GM18499 (cell line): ENCODE results near the gene MRPL43.

ENCODE experiments used
- ATAC-seq: cut with Tn5 transposase; IDR thresholded peaks from one replicate; pipeline ENCODE4 v1.9.1; 2021; ENCODE audit warnings: moderate number of reproducible peaks; ENCODE audit not compliant: insufficient read depth, unreplicated experiment

MRPL43 gene

DNA sequence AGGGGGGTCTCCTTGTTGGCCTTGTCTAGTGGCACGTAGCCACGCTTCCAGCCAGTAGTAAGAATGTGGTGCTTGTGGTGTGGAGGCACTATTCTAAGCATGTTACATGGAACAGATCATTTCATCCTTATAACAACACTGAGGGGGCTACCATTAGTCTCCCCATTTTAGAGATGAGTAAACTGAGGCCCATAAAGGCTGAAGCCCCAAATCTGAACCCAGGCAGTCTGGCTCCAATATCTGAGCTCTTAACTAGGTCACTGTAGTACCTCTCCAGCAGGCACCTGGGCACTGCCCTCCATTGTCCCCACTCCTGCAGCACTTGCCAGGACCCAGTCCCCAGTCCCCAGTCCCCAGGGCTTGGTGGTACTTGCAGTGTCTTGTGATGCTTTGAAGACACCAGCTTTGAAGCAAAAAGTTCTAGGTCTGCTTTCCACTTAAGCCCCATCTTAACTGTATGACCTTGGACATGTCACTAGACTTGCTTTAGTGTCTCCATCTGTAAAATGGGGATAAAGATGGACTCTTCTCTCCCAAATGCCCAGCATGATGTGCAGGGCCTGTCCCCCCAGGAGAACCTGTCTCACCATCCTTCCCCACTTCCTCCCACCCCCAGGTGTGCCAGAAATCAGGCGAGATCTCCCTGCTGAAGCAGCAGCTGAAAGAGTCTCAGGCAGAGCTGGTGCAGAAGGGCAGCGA, 18.7 kb upstream of the MRPL43 start:
- no peak for ATAC-seq

DNA sequence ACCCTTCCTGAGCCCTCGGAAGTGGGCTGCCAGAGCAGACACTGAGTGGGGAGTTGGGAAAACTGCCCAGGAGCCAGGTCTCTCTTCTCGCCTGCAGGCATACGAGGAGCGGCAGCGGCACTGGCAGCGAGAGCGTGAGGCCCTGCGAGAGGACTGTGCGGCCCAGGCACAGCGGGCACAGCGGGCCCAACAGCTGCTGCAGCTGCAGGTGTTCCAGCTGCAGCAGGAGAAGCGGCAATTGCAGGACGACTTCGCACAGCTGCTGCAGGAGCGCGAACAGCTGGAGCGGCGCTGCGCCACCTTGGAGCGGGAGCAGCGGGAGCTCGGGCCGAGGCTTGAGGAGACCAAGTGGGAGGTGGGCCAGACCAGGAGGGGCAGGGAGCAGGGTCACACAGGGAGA, 18.1 kb upstream of the MRPL43 start:
- ATAC-seq: no peak

DNA sequence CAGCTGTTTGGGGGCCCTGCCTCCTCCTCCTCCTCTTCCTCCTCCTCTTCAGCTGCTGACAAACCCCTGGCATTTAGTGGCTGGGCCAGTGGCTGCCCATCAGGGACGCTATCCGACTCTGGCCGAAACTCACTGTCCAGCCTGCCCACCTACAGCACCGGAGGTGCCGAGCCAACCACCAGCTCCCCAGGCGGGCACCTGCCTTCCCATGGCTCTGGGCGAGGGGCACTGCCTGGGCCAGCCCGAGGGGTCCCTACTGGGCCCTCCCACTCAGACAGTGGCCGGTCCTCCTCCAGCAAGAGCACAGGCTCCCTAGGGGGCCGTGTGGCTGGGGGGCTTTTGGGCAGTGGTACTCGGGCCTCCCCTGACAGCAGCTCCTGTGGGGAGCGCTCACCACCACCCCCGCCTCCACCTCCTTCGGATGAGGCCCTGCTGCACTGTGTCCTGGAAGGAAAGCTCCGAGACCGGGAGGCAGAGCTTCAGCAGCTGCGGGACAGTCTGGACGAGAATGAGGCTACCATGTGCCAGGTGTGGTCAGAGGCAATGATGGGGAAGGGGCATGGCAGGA, 16.4 kb upstream of the MRPL43 start:
- ATAC-seq: no peak

DNA sequence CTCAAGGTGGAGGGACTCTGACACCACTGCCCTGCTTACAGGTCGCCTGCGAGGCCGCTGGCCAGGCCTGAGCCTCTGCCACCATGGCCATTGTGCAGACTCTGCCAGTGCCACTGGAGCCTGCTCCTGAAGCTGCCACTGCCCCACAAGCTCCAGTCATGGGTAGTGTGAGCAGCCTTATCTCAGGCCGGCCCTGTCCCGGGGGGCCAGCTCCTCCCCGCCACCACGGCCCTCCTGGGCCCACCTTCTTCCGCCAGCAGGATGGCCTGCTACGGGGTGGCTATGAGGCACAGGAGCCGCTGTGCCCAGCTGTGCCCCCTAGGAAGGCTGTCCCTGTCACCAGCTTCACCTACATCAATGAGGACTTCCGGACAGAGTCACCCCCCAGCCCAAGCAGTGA, 15.2 kb upstream of the MRPL43 start:
- no peak for ATAC-seq

DNA sequence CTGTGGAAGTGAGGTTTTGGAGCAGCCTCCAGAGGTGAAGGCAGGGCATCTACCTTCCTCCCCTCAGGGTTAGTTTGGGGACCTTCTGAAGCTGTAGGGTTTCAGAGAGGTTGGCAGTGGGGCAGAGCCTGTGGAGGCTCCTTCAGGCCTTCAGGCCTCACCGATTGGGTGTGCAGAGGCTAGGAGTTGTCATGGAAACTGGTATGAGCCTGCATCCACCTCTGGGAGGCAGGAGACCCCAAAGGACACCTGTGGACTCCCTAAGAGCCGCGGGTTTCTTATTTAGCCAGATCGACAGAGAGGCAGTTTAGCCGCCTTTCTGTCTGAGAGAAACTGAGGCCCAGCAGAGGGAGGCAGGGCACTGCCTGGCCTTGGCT, 14.3 kb upstream of the MRPL43 start:
- ATAC-seq: no peak

DNA sequence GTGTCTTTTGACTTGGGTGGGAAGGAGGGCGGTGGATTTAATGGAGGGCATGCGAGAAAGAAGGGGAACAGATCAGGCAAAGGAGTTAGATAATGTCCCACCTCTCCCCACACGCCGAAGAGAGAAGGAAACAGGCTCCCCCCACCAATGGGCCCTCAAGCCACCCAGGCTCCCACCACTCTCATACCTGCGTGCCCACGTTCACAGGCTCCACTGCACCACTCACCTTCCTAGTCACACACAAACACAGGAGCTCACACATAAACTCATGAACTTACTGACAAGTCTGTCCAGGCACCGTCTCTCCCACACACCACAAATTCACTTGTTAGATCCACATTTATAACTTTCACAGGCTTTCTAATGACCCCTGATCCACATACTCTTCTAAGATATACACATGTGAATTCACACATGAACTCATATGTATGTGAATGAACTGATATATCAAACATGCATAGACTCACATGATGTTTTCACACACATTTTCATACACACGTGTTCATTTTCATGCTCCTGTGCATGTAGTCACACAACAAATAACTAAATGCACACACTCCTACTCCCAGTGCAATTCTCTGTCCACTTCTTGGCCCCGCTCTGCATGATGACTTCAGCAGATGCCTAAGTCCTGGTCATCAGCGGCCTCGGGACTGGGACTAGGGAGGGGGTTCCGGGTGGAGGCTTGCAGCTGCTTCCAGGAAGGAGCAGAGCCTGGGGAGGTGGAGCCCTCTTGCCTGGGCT, 13.8 kb upstream of the MRPL43 start:
- ATAC-seq: no peak

DNA sequence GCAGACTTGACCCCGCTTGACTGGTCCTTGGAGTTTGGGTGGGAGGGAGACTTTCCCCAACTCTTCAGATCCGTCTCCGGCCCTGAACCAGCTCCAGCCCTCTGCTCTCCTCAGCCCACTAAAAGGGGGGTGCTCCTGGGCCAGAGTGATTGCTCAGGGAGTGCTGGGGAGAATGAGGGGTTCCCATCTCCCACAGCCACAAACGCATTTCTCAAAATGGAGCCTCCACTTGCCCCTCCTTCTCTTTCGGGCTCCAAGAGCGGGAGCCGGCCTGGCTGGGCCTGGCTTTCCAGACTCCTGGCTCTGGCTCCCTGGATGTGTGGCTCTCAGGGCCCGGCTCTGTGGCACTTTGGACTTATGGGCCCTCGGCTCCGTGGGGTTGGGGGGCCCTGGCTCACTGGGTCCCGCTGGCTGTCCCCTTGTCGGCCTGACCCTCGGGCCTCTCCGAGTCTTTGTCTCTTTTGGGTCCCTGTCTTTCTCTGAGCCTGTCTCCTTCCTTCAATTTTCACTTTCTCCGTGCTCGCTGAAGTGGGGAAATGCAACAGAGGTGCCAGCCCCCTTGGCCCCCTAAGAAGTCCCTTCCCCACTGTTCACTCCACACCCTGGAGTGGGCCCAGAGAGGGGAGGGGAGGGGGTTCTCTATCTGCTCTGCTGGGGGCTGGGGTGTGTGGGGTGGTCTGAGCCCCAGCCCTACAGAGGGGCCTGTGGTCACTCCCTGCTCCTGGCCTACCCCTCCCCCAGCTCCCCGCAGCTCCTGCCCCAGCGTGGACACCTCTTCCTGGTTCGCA, 13.0 kb upstream of the MRPL43 start:
- ATAC-seq: no peak

DNA sequence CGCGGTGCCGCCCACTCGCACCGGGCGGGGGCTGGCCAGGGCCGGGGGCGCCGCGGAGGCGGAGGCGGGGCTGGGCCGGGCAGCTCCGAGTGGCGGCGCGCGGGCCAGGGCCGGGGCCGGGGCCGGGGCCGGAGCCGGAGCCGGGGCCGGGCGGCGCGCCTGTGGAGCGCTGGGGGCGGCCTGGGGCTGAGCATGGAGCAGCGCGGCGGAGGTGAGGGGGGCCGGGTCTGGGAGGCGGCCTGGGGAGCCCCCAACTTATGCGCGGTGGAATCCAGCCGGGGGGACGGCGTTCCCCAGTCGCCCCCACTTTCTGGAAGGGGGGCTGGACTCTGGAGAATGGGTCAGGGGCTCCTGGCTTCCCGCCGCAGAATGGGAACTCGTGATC, 12.4 kb upstream of the MRPL43 start, which contains the start of gene LZTS2:
Gene LZTS2, plus strand, starts transcription at position 67 of the 385 bp plus-strand sequence. CDS start 2,731 bp downstream, outside the sequence.
- ATAC-seq: no peak

DNA sequence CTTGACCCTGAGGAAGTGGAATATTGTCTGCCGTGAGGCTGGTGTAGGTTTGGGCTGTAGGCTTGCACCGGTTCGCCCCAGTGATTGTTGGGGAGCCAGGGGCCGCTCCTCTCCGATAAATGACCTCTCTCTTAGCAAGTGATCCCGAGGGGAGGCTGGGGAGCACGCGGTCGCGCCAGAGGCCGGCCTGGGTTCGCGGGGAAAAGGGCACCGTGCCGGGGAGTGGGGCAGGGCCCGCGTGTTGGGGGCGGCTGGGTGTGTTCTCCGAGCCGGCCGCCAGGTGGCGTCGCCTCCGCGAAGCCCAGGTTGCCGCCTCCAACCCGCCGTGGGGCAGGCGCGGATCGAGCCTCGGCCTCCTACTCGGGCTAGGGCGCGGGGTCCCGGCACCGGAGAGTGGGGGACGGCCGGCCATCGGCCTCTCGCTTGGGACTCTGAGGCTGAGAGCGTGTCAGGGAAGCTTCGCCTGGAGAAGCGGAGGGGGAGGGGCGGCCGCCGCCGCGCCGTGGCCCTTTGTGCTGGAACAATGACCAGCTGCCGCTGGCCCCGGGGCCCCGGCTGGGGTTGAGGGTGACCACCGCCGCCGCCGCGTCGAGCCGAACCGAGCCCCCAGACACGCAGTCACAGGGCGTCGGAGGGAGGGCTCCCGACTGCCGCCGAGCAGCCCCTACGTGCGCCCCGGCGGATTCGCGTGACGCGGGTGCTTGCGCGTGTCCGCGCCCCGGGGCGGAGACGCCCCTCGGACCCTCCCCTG, 11.9 kb upstream of the MRPL43 start:
- ATAC-seq: no peak

DNA sequence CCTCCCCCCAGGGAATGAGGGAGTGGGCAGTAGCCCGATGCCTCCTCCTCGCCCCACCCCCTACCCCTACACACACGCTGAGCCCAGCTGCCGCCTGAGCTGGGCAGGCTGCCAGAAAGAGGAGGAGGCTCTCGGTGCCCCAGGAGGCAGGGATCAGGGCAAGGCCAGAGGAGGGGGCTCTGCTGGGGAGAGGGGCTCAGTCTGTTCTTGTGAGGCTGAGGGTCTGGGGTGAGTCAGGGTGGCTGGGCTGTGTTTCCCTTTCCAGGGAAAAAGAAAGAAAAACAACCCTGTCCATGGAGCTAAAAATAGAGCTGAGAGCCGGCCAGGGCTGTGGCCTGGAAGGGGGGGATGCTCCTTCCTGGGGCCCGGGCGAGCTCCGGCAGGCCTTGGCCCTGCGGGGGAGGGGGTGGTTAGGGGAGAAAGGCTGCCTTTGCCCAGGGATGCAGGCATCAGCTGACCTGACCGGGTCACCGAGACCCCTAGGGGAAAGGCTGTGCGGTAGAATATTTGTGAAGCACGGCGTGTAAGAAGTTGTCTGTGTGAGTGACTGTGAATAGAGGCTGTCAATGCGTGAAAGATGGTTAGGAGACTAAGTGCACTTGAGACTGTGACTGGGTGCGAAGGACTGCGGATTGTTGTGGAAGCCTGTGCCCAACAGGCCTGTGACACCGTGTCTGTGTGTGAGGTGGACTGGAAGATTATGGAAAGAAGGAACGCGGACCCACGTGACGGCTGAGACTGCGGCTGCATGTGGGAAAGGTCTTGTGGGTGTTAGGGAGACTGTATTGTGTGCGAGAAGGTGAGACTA, 11.1 kb upstream of the MRPL43 start:
- ATAC-seq: no peak

DNA sequence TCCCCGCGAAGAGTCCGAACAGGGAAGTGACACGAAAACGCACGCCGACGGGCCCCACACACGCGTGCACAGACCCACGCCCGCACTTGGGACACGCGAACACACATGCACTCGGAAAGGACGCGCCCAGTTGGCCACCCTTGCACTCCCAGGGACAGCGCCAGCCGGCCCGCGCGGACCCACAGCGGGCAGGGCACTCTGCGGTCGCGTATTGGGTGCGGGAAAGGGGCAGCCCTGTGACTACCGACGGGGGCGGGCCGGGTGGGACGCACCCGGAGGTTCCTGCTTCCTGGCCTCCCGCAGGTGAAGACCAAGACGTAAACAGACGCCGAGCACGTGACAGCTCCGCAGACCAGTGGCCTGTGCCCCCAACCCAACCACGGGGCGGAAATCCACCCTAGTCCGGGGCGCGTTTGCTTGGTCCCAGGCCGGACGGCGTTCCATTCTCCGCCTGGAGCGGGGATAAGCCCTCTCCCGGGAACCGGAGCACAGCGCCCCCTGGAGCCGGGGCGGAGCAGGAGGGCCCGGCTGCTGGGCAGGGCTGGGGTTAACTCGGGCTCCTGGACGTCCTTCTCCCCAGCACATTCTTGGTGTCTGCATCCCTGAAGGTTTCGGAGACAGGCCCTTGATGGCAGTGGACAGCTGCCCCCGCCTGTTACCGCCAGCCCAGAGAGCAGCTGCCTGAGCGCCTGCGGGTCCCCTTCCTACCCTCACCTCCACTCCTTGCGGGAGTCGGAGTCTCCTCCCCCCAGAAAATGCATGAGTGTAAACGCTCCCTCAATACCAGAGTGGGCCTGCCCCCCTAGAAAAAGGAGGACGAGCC, 10.3 kb upstream of the MRPL43 start:
- ATAC-seq: no peak

DNA sequence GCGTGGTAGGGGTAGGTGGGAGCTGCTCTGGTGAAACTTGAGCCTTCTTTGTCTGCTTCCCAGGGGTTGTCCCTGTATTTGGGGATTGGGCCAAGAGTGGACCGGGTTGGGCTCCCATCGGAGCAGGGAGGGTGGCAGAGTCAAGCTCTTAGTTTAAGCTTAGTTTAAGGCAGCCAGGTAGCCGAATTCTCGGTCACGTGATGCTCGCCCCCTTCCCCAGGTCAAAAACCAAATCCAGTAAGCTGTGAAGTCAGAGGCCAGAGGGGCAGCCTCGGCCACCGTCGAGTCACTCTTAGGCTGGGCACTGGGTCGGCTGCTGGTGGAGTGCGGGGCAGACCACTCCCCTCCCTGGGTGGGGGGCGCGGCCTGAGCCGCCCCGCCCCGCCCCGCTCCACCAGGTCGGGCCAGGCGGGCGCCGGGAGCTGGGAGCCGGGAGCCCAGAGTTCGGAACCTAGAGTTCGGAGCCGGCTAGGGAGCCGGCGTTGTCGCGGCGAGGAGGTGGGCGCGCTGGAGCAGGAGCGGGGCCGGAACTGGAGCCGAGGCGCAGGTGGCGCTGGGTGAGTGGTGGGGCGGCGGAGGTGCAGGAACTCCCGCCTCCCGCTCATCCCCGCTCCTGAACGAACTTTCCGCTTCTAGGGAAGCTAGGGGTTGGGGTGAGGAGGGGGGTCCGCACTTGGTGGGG, 9.5 kb upstream of the MRPL43 start:
- ATAC-seq: no peak

DNA sequence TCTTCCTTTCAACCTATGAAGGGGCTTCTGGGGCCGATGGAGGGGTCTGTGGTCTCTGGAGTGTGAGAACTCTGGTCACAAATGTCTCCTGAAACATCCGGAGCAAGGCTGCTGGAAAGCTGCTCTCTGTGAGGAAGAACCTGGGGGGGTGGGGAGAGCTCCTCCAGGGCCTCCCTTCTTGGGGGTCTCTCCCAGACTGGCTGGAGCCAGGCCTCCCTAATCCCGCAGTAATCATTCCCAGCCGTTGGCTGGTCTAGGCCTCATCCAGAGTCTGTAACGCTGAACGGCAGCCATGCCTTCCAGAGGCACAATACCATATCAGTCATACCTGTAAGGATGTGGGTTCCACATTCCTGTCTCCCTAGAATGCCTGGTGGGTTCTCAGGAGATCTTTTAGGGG, 7.9 kb upstream of the MRPL43 start:
- no peak for ATAC-seq

DNA sequence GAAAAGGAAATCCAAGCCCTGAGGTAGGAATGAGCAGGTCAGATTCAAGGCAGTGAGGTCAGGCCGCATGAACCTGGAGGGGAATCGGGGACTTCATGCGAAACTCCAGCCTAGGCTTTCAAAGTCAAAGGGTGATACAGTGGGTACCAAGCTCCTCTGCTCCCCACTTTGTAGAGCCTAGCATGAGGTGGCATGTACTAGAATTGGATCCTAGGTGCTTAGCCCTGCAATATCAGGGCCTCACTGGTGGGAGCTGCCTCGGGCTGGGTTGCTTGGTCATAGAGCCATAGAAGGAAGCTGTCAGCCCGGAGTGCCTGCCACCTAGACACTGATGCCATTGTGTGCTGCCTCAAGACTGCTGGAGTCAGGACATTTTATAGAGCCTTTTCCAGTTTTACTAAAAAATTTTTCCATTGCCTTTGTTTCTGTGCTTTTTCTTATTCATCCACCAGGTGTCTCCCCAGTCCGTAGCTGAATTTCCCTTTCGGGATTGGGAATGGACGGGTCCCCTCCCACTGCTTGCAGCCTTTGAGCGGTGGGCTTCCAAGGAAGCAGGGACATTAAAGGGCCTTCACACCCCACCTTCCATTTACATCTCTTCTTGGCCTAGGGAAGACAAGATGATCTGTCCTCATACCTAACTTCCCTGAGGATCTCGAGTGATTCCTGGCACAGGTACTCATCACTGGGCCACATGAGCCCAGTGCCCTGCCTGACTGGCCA, 6.8 kb upstream of the MRPL43 start:
- no peak for ATAC-seq

DNA sequence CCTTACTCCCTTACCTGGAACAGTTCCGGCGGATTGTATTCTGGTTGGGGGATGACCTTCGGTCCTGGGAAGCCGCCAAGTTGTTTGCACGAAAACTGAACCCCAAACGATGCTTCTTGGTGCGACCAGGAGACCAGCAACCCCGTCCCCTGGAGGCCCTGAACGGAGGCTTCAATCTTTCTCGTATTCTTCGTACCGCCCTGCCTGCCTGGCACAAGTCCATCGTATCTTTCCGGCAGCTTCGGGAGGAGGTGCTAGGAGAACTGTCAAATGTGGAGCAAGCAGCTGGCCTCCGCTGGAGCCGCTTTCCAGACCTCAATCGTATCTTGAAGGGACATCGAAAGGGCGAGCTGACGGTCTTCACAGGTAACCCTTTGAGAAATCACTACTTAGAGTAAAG, 1.8 kb upstream of the MRPL43 start:
- ATAC-seq: no peak

DNA sequence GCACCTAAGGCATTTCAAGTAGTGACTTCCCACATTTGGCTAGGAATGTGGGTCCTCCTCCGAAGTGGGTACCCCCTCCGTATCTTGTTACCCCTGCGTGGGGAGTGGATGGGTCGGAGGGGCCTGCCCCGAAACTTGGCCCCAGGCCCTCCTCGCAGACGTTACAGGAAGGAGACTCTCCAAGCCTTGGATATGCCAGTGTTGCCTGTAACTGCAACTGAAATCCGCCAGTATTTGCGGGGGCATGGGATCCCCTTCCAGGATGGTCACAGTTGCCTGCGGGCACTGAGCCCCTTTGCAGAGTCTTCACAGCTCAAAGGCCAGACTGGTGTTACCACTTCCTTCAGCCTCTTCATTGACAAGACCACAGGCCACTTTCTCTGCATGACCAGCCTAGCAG, 869 bp upstream of the MRPL43 start:
- no peak for ATAC-seq

DNA sequence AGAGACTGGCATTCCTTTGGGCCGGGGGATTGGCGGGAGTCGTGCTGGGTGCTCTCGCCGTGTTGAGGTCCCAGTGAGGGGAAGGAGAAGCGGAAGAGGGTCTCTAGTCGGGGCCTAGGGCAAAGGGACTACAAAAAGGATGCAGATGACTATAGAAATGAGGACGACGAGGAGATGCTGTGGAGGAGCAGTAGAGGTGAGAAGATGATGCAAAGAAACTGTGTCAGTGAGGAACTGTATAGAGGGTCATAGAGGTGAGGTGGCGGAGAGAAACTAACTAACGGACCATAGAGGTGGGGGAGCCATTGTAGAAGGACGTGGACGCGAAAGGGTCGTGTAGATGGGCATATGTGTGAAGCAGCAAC, 370 bp upstream of the MRPL43 start:
- no peak for ATAC-seq

DNA sequence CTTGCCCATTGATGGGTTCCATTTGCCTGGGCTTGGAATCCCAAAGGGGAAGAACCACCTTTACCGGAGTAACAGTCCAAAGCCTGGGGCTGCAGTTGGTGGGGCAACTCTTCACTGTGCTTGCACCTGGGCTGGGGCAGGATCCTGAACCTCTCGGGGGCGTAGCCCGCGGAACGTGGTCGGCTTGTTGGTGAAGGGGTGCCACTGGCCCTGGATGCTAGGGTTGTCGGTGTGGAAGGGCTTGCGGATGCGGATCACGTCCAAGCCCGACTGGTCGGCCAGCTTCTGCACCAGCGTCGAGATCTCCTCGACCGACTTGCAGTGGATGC, 710 bp downstream of the MRPL43 start:
- no peak for ATAC-seq
